Liver (tissue), 3 donors: Measurements from ENCODE around the gene CAVIN1.
"Not testable (repeated sequence)": the region's sequence is repeated elsewhere in the genome, so short reads cannot be mapped to it uniquely, and the experiment has no call there.

Experiments
- EGR1 ChIP-seq, 2 donors: IDR thresholded peaks; 2 replicates each; pipeline ENCODE4 v1.6.1; 2016 to 2018; ENCODE audit warnings: antibody characterized with exemption in 2 of 2, low read depth in 2 of 2
- FOXA1 ChIP-seq: IDR thresholded peaks from 2 replicates; pipeline ENCODE4 v1.6.1; 2016; ENCODE audit warnings: antibody characterized with exemption
- HNF4A ChIP-seq, 2 donors: conservative IDR thresholded peaks; 2 replicates each; pipeline ENCODE4 v1.6.1; 2016; ENCODE audit warnings: antibody characterized with exemption in 2 of 2, mild to moderate bottlenecking in 2 of 2
- JUND ChIP-seq, 2 donors: IDR thresholded peaks; 2 replicates each; pipeline ENCODE4 v1.6.1; 2016; ENCODE audit warnings: antibody characterized with exemption in 2 of 2
- YY1 ChIP-seq: IDR thresholded peaks from 2 replicates; pipeline ENCODE4 v1.6.1; 2016; ENCODE audit warnings: antibody characterized with exemption, mild to moderate bottlenecking
- TF ChIP-seq, protein P1 (sequence below): fragments of 150-350 bp; IDR thresholded peaks from 2 replicates; pipeline ENCODE4 v1.5.1; 2017; ENCODE audit warnings: improper control_type of control experiment, low read depth, low read length; ENCODE audit not compliant: missing input control
- TF ChIP-seq, protein P2 (sequence below): IDR thresholded peaks from 2 replicates; pipeline ENCODE4 v1.6.1; 2016; ENCODE audit warnings: antibody characterized with exemption
- TF ChIP-seq, protein P3 (sequence below): IDR thresholded peaks from 2 replicates; pipeline ENCODE4 v1.6.1; 2016; ENCODE audit warnings: antibody characterized with exemption, mild to moderate bottlenecking
- donor health status: healthy.
- donor health status: healthy.

DNA sequence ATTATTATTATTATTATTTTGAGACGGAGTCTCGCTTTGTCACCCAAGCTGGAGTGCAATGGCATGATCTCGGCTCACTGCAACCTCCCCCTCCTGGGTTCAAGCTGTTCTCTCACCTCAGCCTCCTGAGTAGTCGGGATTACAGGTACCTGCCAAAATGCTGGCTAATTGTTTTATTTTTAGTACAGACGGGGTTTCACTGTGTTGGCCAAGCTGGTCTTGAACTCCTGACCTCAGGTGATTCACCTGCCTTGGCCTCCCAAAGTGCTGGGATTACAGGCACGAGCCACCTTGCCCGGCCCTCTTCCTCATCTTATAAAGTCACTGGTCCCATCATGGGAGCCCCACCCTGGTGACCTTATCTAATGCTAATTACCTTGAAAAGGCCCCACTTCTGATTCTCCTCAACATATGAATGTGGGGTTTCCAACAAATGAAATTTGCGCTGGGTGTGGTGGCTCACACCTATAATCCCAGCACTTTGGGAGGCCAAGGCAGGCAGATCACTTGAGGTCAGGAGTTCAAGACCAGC lies 22.1 kb downstream of the CAVIN1 start:
- TF ChIP-seq, protein P1, sequence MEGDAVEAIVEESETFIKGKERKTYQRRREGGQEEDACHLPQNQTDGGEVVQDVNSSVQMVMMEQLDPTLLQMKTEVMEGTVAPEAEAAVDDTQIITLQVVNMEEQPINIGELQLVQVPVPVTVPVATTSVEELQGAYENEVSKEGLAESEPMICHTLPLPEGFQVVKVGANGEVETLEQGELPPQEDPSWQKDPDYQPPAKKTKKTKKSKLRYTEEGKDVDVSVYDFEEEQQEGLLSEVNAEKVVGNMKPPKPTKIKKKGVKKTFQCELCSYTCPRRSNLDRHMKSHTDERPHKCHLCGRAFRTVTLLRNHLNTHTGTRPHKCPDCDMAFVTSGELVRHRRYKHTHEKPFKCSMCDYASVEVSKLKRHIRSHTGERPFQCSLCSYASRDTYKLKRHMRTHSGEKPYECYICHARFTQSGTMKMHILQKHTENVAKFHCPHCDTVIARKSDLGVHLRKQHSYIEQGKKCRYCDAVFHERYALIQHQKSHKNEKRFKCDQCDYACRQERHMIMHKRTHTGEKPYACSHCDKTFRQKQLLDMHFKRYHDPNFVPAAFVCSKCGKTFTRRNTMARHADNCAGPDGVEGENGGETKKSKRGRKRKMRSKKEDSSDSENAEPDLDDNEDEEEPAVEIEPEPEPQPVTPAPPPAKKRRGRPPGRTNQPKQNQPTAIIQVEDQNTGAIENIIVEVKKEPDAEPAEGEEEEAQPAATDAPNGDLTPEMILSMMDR = not testable (repeated sequence)
- TF ChIP-seq YY1; HNF4A (conservative IDR thresholded peaks at IDR 0.05); FOXA1; EGR1 (IDR thresholded peaks at IDR 0.05; ENCODE audit: low read depth in 2 of 2); JUND (IDR thresholded peaks at IDR 0.05): not testable (repeated sequence)
- TF ChIP-seq, protein P2, sequence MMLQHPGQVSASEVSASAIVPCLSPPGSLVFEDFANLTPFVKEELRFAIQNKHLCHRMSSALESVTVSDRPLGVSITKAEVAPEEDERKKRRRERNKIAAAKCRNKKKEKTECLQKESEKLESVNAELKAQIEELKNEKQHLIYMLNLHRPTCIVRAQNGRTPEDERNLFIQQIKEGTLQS = not testable (repeated sequence)
- TF ChIP-seq, protein P3, sequence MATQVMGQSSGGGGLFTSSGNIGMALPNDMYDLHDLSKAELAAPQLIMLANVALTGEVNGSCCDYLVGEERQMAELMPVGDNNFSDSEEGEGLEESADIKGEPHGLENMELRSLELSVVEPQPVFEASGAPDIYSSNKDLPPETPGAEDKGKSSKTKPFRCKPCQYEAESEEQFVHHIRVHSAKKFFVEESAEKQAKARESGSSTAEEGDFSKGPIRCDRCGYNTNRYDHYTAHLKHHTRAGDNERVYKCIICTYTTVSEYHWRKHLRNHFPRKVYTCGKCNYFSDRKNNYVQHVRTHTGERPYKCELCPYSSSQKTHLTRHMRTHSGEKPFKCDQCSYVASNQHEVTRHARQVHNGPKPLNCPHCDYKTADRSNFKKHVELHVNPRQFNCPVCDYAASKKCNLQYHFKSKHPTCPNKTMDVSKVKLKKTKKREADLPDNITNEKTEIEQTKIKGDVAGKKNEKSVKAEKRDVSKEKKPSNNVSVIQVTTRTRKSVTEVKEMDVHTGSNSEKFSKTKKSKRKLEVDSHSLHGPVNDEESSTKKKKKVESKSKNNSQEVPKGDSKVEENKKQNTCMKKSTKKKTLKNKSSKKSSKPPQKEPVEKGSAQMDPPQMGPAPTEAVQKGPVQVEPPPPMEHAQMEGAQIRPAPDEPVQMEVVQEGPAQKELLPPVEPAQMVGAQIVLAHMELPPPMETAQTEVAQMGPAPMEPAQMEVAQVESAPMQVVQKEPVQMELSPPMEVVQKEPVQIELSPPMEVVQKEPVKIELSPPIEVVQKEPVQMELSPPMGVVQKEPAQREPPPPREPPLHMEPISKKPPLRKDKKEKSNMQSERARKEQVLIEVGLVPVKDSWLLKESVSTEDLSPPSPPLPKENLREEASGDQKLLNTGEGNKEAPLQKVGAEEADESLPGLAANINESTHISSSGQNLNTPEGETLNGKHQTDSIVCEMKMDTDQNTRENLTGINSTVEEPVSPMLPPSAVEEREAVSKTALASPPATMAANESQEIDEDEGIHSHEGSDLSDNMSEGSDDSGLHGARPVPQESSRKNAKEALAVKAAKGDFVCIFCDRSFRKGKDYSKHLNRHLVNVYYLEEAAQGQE = not testable (repeated sequence)
